HG03196 (cell line): Measurements from ENCODE around the gene TNKS2.
"Not testable (repeated sequence)": the region's sequence is repeated elsewhere in the genome, so short reads cannot be mapped to it uniquely, and the experiment has no call there.

Experiments
- ATAC-seq: cut with Tn5 transposase; IDR thresholded peaks from one replicate; pipeline ENCODE4 v1.9.1; 2021; ENCODE audit not compliant: unreplicated experiment

The TNKS2 gene

GRCh38 chr10:91796331-91797047 is 1.7 kb upstream of the TNKS2 start:
- peak; percentile 47 for ATAC-seq

GRCh38 chr10:91797048-91797690 is 1.1 kb upstream of the TNKS2 start:
- ATAC-seq = no peak

GRCh38 chr10:91798649-91799611 is 704 bp downstream of the TNKS2 start:
- peak; percentile 30 for ATAC-seq

GRCh38 chr10:91799612-91799975 is 1.4 kb downstream of the TNKS2 start:
- ATAC-seq = no peak

GRCh38 chr10:91800182-91800581 is 2.0 kb downstream of the TNKS2 start:
- ATAC-seq = no peak

GRCh38 chr10:91800756-91801155 is 2.5 kb downstream of the TNKS2 start:
- no peak for ATAC-seq

GRCh38 chr10:91803386-91804125 is 5.3 kb downstream of the TNKS2 start:
- ATAC-seq = no peak

- ATAC-seq = no peak
Measured at GRCh38 chr10:91804126-91804510, 5.9 kb downstream of the TNKS2 start.

- ATAC-seq = no peak
Measured at GRCh38 chr10:91805110-91805838, 7.0 kb downstream of the TNKS2 start.

GRCh38 chr10:91807264-91807663 is 9.0 kb downstream of the TNKS2 start:
- ATAC-seq = not testable (repeated sequence)

- ATAC-seq = no peak
Measured at GRCh38 chr10:91813251-91813650, 15.0 kb downstream of the TNKS2 start.

GRCh38 chr10:91816981-91817380 is 18.8 kb downstream of the TNKS2 start:
- no peak for ATAC-seq

GRCh38 chr10:91820144-91820543 is 21.9 kb downstream of the TNKS2 start:
- no peak for ATAC-seq

GRCh38 chr10:91824076-91824475 is 25.9 kb downstream of the TNKS2 start:
- ATAC-seq = no peak

GRCh38 chr10:91829268-91829667 is 31.0 kb downstream of the TNKS2 start:
- no peak for ATAC-seq

- no peak for ATAC-seq
Measured at GRCh38 chr10:91838199-91838598, 40.0 kb downstream of the TNKS2 start.

GRCh38 chr10:91843083-91843482 is 44.9 kb downstream of the TNKS2 start:
- no peak for ATAC-seq

GRCh38 chr10:91856637-91857036 is 58.4 kb downstream of the TNKS2 start:
- ATAC-seq = no peak

GRCh38 chr10:91860885-91861284 is 62.7 kb downstream of the TNKS2 start:
- no peak for ATAC-seq

GRCh38 chr10:91864099-91864498 is 65.9 kb downstream of the TNKS2 start:
- no peak for ATAC-seq
